ENCODE measurements around the gene B4GALNT4. TPM values are rescaled to one million over a fixed set of nuclear protein-coding genes. Genes with fewer than 3 reads are reported as not detected.
A peak's percentile ranks its signal among the peaks of the same experiment; 100 is the strongest.

B4GALNT4 gene
- total RNA-seq, 1 donor from 2014 or later = 0.38 TPM

DNA sequence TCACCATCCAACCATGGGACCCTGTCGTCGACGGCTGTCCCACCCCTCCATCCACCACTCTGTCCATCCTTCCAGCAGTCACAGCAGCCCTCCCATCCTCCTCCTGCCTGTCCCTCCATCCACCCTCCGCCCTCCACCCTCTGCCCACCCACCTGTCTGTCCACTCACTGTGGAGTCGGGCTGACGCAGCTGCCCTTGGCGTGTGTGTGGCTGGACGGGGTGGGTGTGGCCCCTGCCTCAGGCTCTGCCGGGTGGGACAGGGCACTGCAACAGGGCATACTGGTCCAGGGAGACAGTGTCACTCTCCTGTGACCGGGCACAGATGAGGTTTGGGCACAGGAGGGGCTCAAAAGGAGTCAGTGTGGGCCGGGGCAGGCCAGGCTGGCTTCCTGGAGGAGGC, 26.6 kb downstream of the B4GALNT4 start:
- TF ChIP-seq, protein P1, sequence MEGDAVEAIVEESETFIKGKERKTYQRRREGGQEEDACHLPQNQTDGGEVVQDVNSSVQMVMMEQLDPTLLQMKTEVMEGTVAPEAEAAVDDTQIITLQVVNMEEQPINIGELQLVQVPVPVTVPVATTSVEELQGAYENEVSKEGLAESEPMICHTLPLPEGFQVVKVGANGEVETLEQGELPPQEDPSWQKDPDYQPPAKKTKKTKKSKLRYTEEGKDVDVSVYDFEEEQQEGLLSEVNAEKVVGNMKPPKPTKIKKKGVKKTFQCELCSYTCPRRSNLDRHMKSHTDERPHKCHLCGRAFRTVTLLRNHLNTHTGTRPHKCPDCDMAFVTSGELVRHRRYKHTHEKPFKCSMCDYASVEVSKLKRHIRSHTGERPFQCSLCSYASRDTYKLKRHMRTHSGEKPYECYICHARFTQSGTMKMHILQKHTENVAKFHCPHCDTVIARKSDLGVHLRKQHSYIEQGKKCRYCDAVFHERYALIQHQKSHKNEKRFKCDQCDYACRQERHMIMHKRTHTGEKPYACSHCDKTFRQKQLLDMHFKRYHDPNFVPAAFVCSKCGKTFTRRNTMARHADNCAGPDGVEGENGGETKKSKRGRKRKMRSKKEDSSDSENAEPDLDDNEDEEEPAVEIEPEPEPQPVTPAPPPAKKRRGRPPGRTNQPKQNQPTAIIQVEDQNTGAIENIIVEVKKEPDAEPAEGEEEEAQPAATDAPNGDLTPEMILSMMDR (IDR thresholded peaks at IDR 0.05) = no peak
- peaks cover 24% of the 10 kb centered on the region for H3K4me1 ChIP-seq
- no peak for DNase-seq
- H3K4me3 ChIP-seq = no peak overlapping the region
- H3K27ac ChIP-seq = no peak overlapping the region
- H3K27me3 ChIP-seq (ENCODE audit: low read depth) = no peaks in the 10 kb centered on the region
- ATAC-seq = no peak
- H3K36me3 ChIP-seq = no peaks in the 10 kb centered on the region
- intact Hi-C loops (cut with DNase I) = no loop called here
- no peaks in the 10 kb centered on the region for H3K9me3 ChIP-seq

DNA sequence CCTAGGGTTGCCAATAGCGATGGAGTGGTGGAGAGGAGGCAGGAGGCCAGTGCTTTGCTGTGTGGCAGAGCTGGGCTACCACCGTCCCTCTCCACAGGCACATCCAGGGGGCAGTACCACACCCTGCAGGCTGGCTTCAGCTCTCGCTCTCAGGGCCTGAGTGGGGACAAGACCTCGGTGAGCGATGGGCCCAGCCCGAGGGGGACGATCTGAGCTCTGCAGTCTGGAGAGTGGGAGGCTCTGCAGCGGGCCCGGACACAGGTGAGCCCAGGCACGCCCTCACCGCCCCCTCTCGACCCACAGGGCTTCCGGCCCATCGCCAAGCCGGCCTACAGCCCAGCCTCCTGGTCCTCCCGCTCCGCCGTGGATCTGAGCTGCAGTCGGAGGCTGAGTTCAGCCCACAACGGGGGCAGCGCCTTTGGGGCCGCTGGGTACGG, 27.2 kb downstream of the B4GALNT4 start:
- TF ChIP-seq, protein P1 (IDR thresholded peaks at IDR 0.05) = no peak
- no peaks in the 10 kb centered on the region for H3K9me3 ChIP-seq
- H3K4me3 ChIP-seq = peak overlapping the region; percentile 44
- peak; percentile 47 for DNase-seq
- no peaks in the 10 kb centered on the region for H3K27me3 ChIP-seq (ENCODE audit: low read depth)
- H3K27ac ChIP-seq = no peak overlapping the region
- intact Hi-C loops (cut with DNase I) = no loop called here
- H3K36me3 ChIP-seq = no peaks in the 10 kb centered on the region
- ATAC-seq = peak in 1 of 2 donors; percentile 1
- peaks cover 24% of the 10 kb centered on the region for H3K4me1 ChIP-seq

DNA sequence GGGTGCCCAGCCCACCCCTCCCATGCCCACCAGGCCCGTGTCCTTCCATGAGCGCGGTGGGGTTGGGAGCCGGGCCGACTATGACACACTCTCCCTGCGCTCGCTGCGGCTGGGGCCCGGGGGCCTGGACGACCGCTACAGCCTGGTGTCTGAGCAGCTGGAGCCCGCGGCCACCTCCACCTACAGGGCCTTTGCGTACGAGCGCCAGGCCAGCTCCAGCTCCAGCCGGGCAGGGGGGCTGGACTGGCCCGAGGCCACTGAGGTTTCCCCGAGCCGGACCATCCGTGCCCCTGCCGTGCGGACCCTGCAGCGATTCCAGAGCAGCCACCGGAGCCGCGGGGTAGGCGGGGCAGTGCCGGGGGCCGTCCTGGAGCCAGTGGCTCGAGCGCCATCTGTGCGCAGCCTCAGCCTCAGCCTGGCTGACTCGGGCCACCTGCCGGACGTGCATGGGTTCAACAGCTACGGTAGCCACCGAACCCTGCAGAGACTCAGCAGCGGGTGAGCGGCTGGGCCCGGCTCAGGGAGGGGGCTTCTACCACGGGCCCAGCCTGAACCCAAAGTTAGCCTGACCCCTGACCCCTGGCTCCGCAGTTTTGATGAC, 27.7 kb downstream of the B4GALNT4 start:
- peaks cover 24% of the 10 kb centered on the region for H3K4me1 ChIP-seq
- peak in 1 of 2 donors; percentile 29 for ATAC-seq
- H3K36me3 ChIP-seq = no peaks in the 10 kb centered on the region
- H3K27ac ChIP-seq = no peak overlapping the region
- DNase-seq = peak; percentile 58
- no peaks in the 10 kb centered on the region for H3K27me3 ChIP-seq (ENCODE audit: low read depth)
- no peaks in the 10 kb centered on the region for H3K9me3 ChIP-seq
- H3K4me3 ChIP-seq = peak overlapping the region; percentile 44
- intact Hi-C loops (cut with DNase I) = no loop called here
- TF ChIP-seq, protein P1 (IDR thresholded peaks at IDR 0.05) = peak; percentile 56

DNA sequence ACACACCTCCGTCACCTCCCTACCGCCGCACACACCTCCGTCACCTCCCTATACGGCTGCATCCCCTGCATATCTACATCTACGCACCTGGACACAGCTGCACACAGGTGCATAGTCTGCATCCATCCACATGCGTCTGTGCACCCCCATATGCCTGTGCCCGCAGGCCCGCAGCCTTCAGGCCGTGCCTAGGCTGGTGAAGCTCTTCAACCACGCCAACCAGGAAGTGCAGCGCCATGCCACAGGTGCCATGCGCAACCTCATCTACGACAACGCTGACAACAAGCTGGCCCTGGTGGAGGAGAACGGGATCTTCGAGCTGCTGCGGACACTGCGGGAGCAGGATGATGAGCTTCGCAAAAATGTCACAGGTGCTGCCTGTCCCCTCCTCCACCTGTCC, 29.5 kb downstream of the B4GALNT4 start:
- H3K36me3 ChIP-seq = no peaks in the 10 kb centered on the region
- TF ChIP-seq, protein P1 (IDR thresholded peaks at IDR 0.05) = no peak
- no peak for ATAC-seq
- H3K27me3 ChIP-seq (ENCODE audit: low read depth) = no peaks in the 10 kb centered on the region
- H3K27ac ChIP-seq = no peak overlapping the region
- no peaks in the 10 kb centered on the region for H3K9me3 ChIP-seq
- intact Hi-C loops (cut with DNase I) = no loop called here
- H3K4me1 ChIP-seq = peaks cover 16% of the 10 kb centered on the region
- DNase-seq = no peak
- no peak overlapping the region for H3K4me3 ChIP-seq

DNA sequence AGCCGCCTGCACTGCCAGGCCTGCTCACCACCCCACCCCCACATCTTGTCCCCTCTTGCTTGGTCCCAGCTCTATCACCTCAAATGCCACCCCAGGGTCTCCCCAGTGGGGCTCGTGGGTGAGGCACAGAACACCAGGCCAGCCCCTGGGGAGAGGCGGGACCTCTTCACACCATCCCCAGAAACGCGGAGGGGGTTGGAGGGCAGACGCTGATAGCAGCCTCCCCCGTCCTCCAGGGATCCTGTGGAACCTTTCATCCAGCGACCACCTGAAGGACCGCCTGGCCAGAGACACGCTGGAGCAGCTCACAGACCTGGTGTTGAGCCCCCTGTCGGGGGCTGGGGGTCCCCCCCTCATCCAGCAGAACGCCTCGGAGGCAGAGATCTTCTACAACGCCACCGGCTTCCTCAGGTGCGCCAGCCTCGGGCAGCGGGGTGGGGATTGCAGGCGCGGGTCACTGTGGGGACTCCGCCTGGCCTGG, 30.5 kb downstream of the B4GALNT4 start:
- TF ChIP-seq, protein P1 (IDR thresholded peaks at IDR 0.05) = no peak
- H3K36me3 ChIP-seq = no peaks in the 10 kb centered on the region
- H3K9me3 ChIP-seq = no peaks in the 10 kb centered on the region
- no peak overlapping the region for H3K27ac ChIP-seq
- DNase-seq (no peak), ATAC-seq (no peak)
- no peaks in the 10 kb centered on the region for H3K27me3 ChIP-seq (ENCODE audit: low read depth)
- no peak overlapping the region for H3K4me3 ChIP-seq
- intact Hi-C loops (cut with DNase I) = no loop called here
- H3K4me1 ChIP-seq = peaks cover 16% of the 10 kb centered on the region

Data from lower lobe of right lung (tissue), 2 donors.